Fibroblast of villous mesenchyme (primary cell): ENCODE data around the gene ARMH1. TPM values are rescaled to one million over a fixed set of nuclear protein-coding genes. Genes with fewer than 3 reads are reported as not detected.
"Not testable (repeated sequence)": the region's sequence is repeated elsewhere in the genome, so short reads cannot be mapped to it uniquely, and the experiment has no call there.

Experiments used
- DNase-seq: peaks from one replicate; pipeline ENCODE4 v3.0.0-alpha.2; 2010; ENCODE audit warnings: low read depth
- H3K4me3 ChIP-seq: 2 replicates; pipeline ENCODE4 v1.5.1; 2011; ENCODE audit warnings: low read depth, mild to moderate bottlenecking, low read length
- CTCF ChIP-seq: IDR thresholded peaks from 2 replicates; pipeline ENCODE4 v1.5.1; 2012; ENCODE audit warnings: low read depth, mild to moderate bottlenecking, low read length; ENCODE audit not compliant: insufficient read depth
- total RNA-seq: library from RNA; depleted of rRNA; stranded (reverse); fragments of >200 nt; gene quantifications from 2 replicates; pipeline ENCODE4 v1.2.3, GENCODE V29; 2012

Gene ARMH1
- total RNA-seq, 1 donor: 0.43 TPM

- H3K4me3 ChIP-seq: no peak overlapping the region
- TF ChIP-seq CTCF: no peak
- no peak for DNase-seq
Measured at GRCh38 chr1:44695671-44696070, 21.2 kb downstream of the ARMH1 start.

GRCh38 chr1:44696101-44696500, 21.6 kb downstream of the ARMH1 start:
- no peak overlapping the region for H3K4me3 ChIP-seq
- TF ChIP-seq CTCF: no peak
- no peak for DNase-seq

- no peak for DNase-seq
- no peak for TF ChIP-seq CTCF
Measured at GRCh38 chr1:44696789-44697345, 22.4 kb downstream of the ARMH1 start.

GRCh38 chr1:44698138-44698537, 23.6 kb downstream of the ARMH1 start:
- no peak overlapping the region for H3K4me3 ChIP-seq
- no peak for DNase-seq
- no peak for TF ChIP-seq CTCF

More at GRCh38 chr1:44696789-44697345, 22.4 kb downstream of the ARMH1 start:
- no peak overlapping the region for H3K4me3 ChIP-seq

GRCh38 chr1:44699375-44699774, 24.9 kb downstream of the ARMH1 start:
- DNase-seq, H3K4me3 ChIP-seq: not testable (repeated sequence)

GRCh38 chr1:44700573-44700972, 26.1 kb downstream of the ARMH1 start:
- TF ChIP-seq CTCF: no peak
- no peak overlapping the region for H3K4me3 ChIP-seq
- DNase-seq: peak; percentile 52

GRCh38 chr1:44701141-44701573, 26.6 kb downstream of the ARMH1 start:
- H3K4me3 ChIP-seq: no peak overlapping the region
- DNase-seq: no peak
- TF ChIP-seq CTCF: no peak
